Measurements from ENCODE around the gene CORO1A.
"Not testable (repeated sequence)": the region's sequence is repeated elsewhere in the genome, so short reads cannot be mapped to it uniquely, and the experiment has no call there.

The CORO1A gene

DNA sequence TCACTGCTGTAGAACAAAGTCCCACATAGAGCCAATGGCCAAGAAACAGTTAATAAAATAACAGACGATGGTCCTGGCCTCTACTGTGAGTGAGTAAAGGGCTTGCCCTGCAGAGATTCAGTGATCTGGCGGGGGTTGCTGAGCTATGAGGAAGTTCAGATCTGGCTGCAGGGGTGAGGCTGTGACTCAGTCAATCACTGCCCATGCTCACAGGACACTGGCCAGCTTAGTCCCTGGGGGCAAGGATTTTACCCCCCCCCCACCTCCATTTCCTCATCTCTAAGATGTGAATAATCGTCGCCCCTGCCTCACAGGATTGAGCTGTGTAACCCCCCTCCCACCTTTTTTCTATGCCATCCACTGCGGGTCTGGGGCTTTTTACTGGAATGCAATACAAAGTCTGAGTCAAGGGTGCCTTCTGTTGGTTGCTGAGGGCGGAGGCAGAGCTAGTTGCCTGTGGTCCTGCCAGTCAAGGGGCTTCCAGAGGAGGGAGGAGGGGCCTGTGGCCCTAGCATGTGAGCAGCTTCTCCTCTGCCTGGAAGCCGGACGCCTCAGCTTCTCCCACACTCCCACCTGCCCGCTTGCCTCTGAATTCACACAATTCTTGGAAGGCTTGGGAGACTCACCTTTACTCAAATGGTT, 23.8 kb downstream of the CORO1A start:
- H3K4me3 Mint-ChIP-seq; H3K4me1 Mint-ChIP-seq (ENCODE audit: low read depth); H3K9me3 Mint-ChIP-seq; H3K36me3 Mint-ChIP-seq (ENCODE audit: low read depth); H3K27me3 Mint-ChIP-seq; H3K27ac Mint-ChIP-seq: not testable (repeated sequence)

DNA sequence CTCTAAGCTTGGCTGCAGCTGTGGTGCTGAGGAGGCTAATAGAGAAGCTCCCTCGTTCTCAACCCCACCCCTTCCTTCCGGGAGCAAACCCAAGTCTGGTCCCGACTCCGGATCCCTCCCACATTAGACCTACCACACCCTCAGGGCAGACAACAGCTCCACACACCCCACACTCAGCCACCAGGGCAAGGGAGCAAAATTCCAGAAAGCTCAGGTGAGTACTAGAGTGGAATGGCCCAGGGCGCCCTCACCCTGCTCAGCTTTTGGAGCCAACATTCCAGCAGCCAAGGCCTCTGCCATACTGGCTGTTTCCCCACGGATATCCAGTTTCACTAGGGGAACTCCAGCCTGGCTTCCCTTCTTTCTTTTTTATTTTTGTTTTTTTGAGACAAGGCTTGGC, 25.6 kb downstream of the CORO1A start:
- H3K9me3 Mint-ChIP-seq; H3K4me3 Mint-ChIP-seq; H3K27me3 Mint-ChIP-seq; H3K4me1 Mint-ChIP-seq (ENCODE audit: low read depth); H3K36me3 Mint-ChIP-seq (ENCODE audit: low read depth); H3K27ac Mint-ChIP-seq: not testable (repeated sequence)

DNA sequence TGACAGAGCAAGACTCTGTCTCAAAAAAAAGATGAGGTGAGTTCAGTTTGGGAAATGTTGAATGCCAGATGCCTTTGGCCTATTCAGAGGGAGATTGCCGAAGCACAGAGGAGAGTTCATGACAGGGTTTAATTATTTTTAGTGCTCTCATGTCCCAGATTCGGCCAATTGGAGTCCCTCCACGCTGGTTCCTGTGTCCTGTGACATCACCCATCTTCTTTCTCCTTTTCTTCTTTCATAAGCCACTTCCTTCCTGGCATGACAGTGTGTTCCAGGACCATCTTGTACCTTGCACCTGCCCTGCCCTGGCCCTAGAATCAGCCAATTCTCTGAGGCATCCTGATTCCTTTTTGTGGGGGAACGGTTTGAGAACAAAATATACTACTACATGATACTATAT, 28.0 kb downstream of the CORO1A start:
- H3K4me1 Mint-ChIP-seq (ENCODE audit: low read depth); H3K36me3 Mint-ChIP-seq (ENCODE audit: low read depth); H3K27ac Mint-ChIP-seq; H3K9me3 Mint-ChIP-seq; H3K4me3 Mint-ChIP-seq; H3K27me3 Mint-ChIP-seq: not testable (repeated sequence)

DNA sequence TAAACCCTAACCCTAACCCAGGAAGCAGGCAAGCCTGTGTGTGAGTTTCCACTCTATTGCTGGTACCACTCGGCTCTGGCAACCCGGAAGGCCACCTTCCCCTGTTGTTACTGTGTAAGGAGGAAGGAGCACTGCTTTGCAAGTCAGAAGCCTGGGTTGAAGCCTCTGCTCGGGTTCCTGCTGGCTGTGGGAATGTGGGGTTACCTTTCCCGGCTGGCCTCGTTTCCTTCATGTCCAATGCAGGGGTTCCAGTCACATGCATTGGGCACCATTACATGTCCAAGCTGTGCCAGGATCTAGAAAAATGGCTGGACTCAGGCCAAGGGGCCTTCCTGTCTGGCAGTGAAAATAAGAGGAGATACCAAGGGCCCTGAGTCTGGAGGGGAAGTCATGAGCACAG, 33.7 kb downstream of the CORO1A start:
- not testable (repeated sequence) for H3K27me3 Mint-ChIP-seq; H3K36me3 Mint-ChIP-seq (ENCODE audit: low read depth); H3K9me3 Mint-ChIP-seq; H3K27ac Mint-ChIP-seq; H3K4me1 Mint-ChIP-seq (ENCODE audit: low read depth); H3K4me3 Mint-ChIP-seq

Data from stimulated activated naive CD8-positive, alpha-beta T cell treated with anti-CD3 and anti-CD28 coated beads, Interleukin-15, Interleukin-2, amounts not matched to agents 100 ng/mL and 50 ng/mL, for 24 hours (primary cell).